Ureter (tissue), 1 donor: Measurements from ENCODE around the gene BRMS1. TPM values are rescaled to one million over a fixed set of nuclear protein-coding genes. Genes with fewer than 3 reads are reported as not detected.

Experiments used
- total RNA-seq: library from RNA; stranded (reverse); gene quantifications from one replicate; pipeline ENCODE4 v1.2.4, GENCODE V29; 2023
- donor health status: DM: yes; HTN: yes; CAD: no.

The BRMS1 gene
- total RNA-seq, 1 donor from 2014 or later: 25.7 TPM

Other genes starting within 250 kb of the BRMS1 start
- gene KLC2, start 87.4 kb downstream of the BRMS1 start, total RNA-seq: 31.3 TPM
- gene RAB1B, start 76.5 kb downstream of the BRMS1 start, total RNA-seq: 157 TPM
- gene CNIH2, start 66.9 kb downstream of the BRMS1 start, total RNA-seq: 2.2 TPM
- 78.7 TPM for gene YIF1A, start 56.0 kb downstream of the BRMS1 start, total RNA-seq
- not detected for gene TMEM151A, start 53.2 kb downstream of the BRMS1 start, total RNA-seq
- gene CD248, start 28.1 kb downstream of the BRMS1 start, total RNA-seq: 49.2 TPM
- gene RIN1, start 8.7 kb downstream of the BRMS1 start, total RNA-seq: 16.7 TPM
- 15.2 TPM for gene B4GAT1, start 2.5 kb upstream of the BRMS1 start, total RNA-seq
- gene SLC29A2, start 26.7 kb upstream of the BRMS1 start, total RNA-seq: 13.0 TPM
- gene NPAS4, start 75.9 kb upstream of the BRMS1 start, total RNA-seq: 1.2 TPM
- gene MRPL11, start 93.7 kb upstream of the BRMS1 start, total RNA-seq: 47.0 TPM
- gene PELI3, start 121.8 kb upstream of the BRMS1 start, total RNA-seq: 11.0 TPM
- gene DPP3, start 135.3 kb upstream of the BRMS1 start, total RNA-seq: 66.3 TPM
- gene BBS1, start 165.5 kb upstream of the BRMS1 start, total RNA-seq: 59.8 TPM
- 14.2 TPM for gene ZDHHC24, start 200.9 kb upstream of the BRMS1 start, total RNA-seq
- 0.16 TPM for gene ACTN3, start 201.8 kb upstream of the BRMS1 start, total RNA-seq
- gene CTSF, start 223.5 kb upstream of the BRMS1 start, total RNA-seq: 27.0 TPM
- gene CCDC87, start 248.0 kb upstream of the BRMS1 start, total RNA-seq: 0.55 TPM
- gene CCS, start 248.1 kb upstream of the BRMS1 start, total RNA-seq: 34.8 TPM